ENCODE results near the gene TRRAP.
A peak's percentile ranks its signal among the peaks of the same experiment; 100 is the strongest.
"Not testable (repeated sequence)": the region's sequence is repeated elsewhere in the genome, so short reads cannot be mapped to it uniquely, and the experiment has no call there.

Gene TRRAP

GRCh38 chr7:99033765-99034164 lies 155.4 kb downstream of the TRRAP start:
- DNase-seq: no peak

- DNase-seq: no peak
These were observed 156.8 kb downstream of the TRRAP start for GRCh38 chr7:99034932-99035722.

- no peak for DNase-seq
These were observed 157.6 kb downstream of the TRRAP start for GRCh38 chr7:99035723-99036545.

- DNase-seq: peak; percentile 60 to 62
These were observed 158.3 kb downstream of the TRRAP start for GRCh38 chr7:99036546-99037111.

- no peak for DNase-seq
These were observed 159.1 kb downstream of the TRRAP start for GRCh38 chr7:99037327-99037940.

GRCh38 chr7:99038086-99038855 lies 159.9 kb downstream of the TRRAP start:
- no peak for DNase-seq

- DNase-seq: no peak
These were observed 161.1 kb downstream of the TRRAP start for GRCh38 chr7:99039384-99039891.

GRCh38 chr7:99040104-99040958 lies 162.0 kb downstream of the TRRAP start:
- DNase-seq: peak; percentile 60 to 61

GRCh38 chr7:99041526-99041925 lies 163.2 kb downstream of the TRRAP start:
- no peak for DNase-seq

GRCh38 chr7:99042957-99043356 lies 164.6 kb downstream of the TRRAP start:
- DNase-seq: no peak

GRCh38 chr7:99044858-99045257 lies 166.5 kb downstream of the TRRAP start:
- not testable (repeated sequence) for DNase-seq

- DNase-seq: not testable (repeated sequence)
These were observed 167.9 kb downstream of the TRRAP start for GRCh38 chr7:99046262-99046661.

- no peak for DNase-seq
These were observed 168.4 kb downstream of the TRRAP start for GRCh38 chr7:99046722-99047121.

- DNase-seq: no peak
These were observed 169.3 kb downstream of the TRRAP start for GRCh38 chr7:99047526-99048077.

- DNase-seq: no peak
These were observed 172.6 kb downstream of the TRRAP start for GRCh38 chr7:99050971-99051370.

- DNase-seq: no peak
These were observed 176.4 kb downstream of the TRRAP start for GRCh38 chr7:99054781-99055180.

GRCh38 chr7:99061001-99061776 lies 182.9 kb downstream of the TRRAP start:
- DNase-seq: no peak

Data from Kasumi-1 (cell line).